GM21723 (cell line): Measurements from ENCODE around the gene ABHD5.
A peak's percentile ranks its signal among the peaks of the same experiment; 100 is the strongest.

Experiments used
- ATAC-seq: cut with Tn5 transposase; IDR thresholded peaks from one replicate; pipeline ENCODE4 v1.9.1; 2021; ENCODE audit warnings: mild to moderate bottlenecking, moderate library complexity; ENCODE audit not compliant: unreplicated experiment

The ABHD5 gene

DNA sequence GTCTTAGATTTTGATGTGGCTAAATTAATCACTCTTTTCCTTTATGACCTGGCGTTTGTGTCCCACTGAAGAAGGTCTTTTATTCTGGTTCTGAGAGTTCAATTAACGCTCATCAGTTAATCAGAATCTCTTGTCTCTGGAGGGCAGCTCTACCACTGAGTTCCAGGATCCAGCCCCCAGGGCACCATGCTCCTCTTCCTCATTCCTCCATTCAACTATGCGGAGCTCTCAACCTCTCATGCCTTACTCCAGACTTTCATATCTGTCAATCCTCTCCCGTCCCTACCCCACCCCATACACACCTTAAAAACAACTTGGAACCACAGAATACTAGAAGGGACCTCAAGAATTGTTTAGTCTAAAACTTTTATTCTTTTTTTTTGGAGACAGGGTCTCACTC lies 4.8 kb upstream of the ABHD5 start:
- ATAC-seq, result no peak

DNA sequence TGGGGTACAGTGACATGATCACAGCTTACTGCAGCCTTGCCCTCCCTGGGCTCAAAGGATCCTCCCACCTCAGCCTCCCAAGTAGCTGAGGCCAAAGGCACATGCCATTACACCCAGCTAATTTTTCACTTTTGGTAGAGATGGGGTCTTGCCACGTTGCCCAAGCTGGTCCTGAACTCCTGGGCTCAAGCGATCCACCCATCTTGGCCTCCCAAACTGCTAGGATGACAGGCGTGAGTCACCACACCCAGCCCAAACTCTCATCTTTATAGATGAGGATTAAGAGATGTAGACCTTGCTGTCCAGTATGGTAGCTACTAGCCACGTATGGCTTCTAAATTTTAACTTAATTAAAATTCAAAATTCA lies 4.4 kb upstream of the ABHD5 start:
- ATAC-seq, result no peak

DNA sequence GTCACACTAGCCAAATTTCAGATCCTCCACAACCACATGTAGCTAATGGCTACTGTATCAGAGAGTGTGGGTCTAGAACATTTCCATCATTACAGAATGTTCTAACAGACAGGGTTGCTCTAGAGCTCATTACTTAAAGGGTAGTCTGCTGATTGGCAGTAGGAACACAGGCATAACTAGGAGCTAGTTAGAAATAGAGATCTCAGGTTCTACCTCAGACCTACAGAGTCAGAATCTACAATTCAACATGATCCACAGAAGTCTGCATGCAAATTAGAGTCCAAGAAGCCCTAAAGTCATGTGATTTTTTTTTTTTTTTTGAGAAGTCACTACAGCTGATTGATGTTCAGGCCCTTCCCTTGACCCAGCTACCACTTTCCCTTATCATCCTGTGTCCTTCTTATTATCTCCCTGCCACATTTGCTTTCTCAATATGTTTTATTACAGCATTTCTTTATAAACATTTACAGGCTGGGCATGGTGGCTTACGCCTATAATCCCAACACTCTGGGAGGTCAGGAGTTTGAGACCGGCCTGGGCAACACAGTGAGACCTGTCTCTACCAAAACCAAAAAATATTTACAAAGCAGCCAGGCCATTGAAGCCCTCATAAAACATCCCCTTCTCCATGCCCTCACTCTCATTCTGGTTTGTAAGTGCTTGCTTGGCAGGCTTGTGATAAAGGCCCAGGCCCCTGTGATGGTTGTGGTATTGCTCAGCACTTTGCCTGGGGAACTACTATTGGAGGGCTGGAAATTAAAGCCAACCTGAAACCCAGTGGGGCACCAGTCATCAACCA lies 3.8 kb upstream of the ABHD5 start:
- no peak for ATAC-seq

DNA sequence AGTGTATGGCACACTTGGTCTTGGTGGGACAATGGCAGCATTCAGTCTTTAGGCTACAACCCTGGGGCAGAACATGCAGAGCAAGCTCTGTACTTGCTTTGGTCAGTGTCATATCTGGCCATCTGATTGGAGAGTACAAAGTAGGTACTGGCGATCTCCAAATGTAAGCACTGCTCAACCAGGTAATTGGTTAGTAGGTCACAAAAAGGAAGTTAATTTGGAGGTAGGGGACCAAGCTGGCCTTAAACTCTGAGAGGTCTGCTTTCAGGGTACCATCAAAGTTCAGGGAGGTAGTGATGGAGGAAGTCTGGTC lies 3.3 kb upstream of the ABHD5 start:
- no peak for ATAC-seq

DNA sequence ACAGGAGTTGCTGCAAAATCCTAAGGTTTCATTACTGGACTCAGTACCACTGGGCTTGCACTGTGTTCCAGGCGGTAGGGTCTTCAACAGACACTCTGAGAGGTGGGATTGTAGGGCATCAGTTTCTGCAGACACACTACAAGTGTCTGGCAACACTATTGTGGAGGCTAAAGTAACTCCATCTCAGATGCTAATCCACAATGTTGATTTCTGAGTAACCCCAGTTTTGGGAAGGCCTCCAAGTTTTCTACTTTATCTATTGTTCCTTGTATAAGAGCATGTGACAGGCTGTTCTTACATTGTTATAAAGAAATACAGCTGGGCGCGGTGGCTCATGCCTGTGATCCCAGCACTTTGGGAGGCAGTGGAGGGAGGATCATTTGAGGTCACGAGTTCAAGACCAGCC lies 2.5 kb upstream of the ABHD5 start:
- no peak for ATAC-seq

DNA sequence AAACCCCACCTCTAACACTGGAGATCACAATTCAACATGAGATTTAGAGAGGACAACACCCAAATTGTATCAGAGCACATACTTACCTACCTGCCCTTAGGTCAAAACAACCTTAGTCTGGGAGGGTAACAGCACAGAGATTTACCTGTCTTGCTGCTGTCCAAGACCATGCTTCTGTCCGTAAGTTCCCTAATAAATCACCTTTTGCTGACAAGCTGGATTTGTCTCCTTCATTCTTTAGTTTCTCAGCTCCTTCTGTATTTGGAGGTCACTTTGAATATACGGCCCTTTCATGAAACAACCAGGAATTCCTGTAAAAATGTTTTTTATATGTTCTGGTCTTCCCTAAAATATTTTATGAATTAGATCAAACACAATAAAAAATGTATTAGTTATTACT lies 1.6 kb upstream of the ABHD5 start:
- no peak for ATAC-seq

DNA sequence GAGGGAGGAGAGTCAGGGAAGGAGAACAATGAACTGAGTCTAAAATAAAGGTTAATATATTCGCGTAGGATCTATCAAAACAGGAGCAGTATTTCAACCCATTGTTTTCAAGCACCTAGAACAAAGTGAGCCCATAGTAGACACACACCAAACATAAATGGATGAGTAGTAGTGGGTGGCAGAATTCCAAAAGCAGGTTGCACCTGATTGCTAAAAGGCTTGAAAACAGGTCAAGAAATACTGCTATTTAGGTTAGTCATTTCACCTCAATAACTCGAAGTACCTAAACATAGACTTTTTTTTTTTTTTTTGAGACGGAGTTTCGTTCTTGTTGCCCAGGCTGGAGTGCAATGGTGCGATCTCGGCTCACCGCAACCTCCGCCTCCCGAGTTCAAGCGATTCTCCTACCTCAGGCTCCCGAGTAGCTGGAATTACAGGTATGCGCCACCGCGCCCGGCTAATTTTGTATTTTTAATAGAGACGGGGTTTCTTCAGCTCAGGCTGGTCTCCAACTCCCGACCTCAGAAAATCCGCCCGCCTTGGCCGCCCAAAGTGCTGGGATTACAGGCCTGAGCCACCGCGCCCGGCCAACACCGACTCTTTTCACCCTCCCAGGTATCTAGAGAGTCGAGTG lies 855 bp upstream of the ABHD5 start:
- ATAC-seq, result no peak

DNA sequence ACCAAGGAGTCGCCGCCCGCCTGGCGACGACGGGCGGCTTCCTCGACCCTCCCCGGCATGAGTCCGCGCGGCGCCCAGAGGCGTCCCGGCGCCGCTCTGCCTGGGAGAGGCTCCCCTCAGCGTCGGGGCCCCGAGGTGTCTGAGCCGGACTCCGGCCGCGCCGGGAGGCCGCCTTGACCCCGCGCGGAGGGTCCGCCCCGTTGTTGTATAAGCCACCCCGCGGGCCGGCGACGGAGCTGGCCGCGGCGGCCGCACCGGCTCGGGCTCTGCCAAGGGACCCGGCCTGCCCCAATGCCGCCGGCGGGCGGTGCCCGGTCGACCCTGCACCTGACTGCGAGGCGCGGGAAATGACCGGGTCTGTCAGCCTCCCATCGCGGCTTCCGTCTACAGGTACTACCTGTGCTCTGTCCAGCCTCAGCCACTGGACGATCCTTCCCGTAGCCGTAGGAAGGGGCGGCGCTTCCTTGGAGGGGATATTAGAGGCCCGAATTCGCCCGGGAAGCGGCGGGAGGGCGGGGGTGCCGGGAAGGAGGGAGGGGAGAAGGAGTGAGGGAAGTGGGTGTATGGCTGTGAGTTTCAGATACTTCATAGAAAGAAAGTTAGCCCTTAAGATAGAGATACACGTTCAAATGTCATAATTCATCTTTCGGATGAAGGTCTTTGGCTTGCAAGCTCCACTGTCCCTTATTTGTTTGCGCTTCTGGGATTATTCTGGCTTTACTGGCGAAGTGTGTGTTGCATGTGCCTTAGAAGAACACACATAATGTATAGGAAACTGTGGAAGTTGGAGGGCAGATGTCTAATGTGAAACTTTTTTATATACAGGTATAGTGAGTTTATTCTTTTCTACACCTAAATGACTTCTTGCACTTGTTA lies 620 bp downstream of the ABHD5 start:
- peak; percentile 47 for ATAC-seq

DNA sequence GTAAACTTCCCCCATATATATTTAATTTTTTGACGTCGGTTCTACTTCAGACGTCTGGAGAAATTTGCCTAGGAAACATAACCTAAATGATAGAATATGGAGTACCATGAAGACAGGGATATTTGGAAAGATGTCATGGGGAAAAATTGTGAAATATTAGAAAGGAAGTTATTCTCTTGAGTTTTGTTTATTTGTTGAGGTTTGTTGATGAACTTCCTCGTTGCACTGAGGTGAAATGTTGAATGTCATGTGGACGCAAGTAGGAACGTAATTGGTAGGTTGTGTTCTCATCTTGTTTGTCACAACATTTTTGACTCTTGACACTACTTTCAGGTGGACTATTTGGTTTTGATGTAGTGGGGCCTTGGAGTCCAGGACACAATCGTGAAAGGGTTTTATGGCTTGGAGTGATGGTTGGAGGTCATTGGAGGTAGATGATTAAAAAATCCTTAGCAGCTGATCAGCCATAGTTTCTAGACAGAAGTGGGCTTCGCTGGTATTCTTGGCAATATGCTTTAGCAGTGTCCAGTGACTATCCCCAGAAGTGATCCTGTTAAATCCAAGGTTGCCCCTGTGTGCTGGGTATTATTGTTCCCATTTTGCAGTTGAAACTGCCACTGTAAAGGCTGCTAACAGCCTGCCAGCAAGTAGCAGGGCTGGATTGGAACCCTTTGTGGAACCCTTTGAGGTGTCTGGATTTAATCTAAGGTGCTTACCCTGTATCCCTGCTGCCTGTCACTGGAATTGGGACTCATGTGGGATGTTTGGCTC lies 1.5 kb downstream of the ABHD5 start:
- no peak for ATAC-seq

DNA sequence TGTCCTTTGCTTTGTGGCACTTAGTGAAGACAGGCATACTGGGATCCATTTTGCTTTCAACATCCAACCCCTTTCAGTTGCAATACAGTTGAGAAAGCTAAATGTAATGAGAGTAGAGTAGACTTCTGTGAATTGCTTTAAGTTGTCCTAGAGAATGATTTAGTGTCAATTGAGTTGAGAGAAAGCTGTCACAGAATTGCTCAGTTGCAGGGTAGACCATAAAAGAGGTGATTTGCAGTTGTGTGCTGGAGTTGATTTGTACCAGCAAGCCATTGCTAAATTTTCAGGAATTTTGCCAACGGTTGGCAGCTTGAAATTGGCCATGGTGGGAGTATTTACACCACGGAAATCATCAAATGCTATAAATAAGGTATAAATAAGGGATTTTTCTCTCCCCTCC lies 2.2 kb downstream of the ABHD5 start:
- no peak for ATAC-seq

DNA sequence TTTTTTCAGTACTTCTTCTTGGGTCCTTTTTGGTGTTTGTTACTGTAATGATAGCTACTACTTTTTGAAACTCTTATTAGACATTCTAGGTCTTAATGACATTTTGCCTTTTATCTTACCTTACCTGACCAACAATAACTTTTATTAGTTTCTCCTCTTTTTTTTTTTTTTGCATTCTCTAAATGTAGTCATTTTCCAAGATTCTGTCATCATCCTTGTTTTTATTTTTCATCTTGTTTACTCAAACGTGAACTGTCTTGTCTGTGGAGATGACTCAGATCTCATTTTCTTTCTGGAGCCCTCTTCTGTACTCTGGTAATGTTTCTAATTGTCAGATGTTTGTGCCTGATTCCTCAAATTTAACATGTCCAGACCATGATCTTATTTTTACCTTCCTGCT lies 2.9 kb downstream of the ABHD5 start:
- ATAC-seq, result no peak

DNA sequence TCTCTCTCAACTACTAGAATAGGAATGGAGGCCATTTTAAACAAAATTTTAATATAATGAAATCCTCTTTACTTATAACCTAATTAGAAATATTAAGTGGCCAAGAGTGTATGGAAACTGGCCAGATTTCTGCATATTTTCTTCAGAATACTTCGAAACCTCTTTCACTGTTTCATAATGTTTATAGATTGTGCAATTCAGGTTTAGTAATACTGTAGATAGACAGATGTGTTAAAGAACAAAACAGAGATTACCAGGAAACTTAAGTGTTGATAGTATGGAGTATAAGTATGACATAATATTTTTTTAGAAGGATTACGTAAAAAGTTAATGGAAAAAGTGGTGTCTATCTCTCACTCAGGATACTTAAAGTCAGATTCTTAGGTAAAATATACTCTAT lies 4.7 kb downstream of the ABHD5 start:
- no peak for ATAC-seq

DNA sequence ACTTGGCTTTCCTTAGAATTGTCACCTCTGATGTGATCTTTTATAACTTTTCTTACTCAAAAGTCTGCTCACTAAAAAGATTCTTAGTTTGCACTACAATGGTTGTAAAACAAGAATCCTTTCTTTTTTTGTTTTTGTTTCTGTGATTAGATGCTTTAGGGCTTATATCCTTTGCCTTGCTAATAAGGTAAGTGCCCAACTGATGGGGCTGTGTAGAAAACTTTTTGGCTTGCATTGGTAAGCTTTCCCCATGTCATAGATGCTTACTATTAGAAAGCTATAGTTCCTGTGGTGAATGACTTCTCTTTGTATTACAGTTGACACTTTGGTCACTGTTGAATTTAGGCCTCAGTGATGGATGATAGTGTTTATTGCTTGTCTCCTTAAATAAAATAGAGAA lies 5.1 kb downstream of the ABHD5 start:
- ATAC-seq, result no peak

DNA sequence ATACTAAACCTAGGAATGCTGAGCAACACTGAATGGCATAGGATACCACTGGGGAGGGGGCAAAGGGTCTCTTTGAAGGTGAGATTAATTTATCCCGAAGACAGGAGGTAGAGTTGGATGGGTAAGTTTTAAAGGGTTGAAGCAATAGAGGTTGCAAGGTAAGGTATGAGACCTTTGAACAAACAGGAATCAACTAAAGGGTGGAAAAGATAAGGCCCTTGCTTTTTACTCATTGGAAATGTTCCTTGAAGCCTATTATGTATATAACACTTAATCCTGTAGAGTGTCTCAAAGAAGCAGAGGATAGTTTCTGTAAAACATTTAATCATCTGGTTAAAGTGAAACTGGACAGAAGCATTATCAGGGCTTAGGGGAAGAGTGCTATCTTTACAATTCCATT lies 5.7 kb downstream of the ABHD5 start:
- no peak for ATAC-seq

DNA sequence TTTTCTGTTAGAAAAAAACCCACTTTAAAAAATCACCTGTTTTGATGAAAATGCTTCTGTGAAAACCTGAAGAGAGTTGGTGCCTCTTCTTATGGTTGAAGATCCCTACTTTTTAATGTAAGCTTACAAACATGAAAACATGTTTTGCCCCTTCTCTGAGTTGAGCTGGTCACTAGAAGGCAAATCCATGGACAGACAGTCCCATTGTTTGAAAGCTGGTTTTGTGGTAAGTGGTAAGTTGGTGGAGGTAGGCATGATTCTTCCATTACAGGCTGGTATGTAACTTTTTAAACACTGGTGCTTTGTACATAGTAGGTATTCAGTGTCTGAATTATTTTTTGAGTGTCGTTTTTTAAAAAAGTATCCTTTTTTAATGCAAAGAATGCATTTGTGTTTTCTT lies 6.1 kb downstream of the ABHD5 start:
- no peak for ATAC-seq

DNA sequence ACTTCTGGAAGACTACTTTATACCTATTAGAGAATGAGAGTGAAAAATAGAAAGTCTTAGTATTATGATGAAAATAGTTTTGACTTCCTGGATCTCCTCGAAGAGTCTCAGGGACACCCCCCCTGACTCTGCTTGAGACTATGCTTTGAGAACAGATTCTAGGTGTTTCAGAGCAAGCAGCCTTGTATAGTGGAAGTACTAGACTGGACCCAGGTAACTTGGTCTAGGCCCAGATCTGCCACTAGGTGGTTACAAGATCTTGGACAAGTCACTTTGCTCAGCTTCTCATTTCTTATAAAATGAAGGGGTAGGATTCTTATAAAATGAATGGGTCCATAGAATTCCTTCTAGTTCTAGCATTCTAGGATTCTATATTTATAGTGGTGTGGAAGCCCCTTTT lies 9.1 kb downstream of the ABHD5 start:
- peak; percentile 87 for ATAC-seq

DNA sequence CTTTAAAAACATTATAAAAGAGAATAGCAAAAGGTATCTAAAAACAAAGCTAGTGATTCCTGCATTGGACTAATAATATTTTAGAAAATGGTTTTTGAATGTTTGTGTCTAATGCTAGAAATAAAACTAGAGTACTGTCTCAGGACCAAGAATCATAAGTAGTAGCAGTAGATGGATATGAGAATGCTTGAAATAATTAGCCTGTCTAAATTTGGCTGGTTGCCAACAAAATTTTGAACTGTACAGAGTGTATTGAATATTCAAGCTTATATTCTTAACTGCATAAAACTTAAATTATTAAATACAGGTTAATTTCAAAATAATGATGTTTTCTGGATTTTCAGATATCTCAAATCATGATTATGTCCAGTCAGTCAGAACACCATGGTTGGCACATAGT lies 14.0 kb downstream of the ABHD5 start:
- no peak for ATAC-seq

DNA sequence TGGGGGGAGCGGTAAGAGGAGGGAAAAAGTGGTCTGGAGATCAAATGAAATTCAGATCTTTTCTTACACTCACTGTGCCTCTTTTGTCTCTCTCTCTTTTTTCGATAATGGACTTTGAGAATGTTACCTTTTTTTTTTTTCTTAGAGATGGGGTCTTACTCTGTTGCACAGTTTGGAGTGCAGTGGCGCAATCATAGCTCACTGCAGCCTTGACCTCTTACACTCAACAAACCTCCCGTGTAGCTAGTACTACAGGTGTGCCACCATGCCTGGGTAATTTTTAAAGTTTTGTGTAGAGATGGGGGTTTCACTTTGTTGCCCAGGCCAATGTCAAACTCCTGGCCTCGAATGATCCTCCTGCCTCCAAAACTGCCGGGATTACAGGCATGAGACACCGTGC lies 15.6 kb downstream of the ABHD5 start:
- ATAC-seq, result no peak

DNA sequence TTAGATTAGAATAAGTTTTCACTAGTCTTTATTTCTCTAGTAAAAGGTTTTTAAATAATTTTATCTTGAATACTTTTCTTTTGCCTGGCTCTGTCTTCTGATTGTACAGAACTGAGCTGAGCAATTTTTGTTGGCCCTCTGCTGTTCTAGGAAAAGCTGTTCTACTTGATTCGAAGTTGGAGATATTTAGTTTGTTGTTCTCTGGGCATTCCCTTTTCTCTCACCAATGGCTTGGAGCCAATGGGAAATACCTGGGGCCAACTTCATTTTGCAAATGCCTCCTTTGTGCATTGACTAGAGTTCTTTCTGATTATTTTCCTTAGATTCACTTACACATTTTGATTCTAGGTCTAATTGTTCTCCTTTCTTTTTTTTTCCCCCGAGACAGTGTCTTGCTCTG lies 16.5 kb downstream of the ABHD5 start:
- ATAC-seq, result no peak

DNA sequence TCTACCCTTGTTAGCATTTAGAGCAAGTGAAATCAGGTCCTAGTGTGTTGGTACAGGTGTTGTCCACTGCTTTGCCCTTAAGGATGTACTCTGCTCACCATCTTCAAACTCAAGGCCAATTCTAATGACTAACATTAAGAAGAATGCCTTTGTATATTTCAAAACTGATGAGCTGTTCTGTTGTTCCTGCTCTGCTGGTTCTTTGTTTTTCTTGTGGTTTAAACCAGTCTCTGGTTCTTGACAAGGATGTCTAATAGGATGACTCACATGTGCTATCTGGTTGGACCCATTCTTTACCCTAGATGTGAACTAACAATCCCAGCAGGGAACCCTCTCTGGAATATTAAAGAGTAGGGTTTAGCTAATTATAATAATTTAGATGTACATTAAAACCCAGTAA lies 17.3 kb downstream of the ABHD5 start:
- no peak for ATAC-seq

DNA sequence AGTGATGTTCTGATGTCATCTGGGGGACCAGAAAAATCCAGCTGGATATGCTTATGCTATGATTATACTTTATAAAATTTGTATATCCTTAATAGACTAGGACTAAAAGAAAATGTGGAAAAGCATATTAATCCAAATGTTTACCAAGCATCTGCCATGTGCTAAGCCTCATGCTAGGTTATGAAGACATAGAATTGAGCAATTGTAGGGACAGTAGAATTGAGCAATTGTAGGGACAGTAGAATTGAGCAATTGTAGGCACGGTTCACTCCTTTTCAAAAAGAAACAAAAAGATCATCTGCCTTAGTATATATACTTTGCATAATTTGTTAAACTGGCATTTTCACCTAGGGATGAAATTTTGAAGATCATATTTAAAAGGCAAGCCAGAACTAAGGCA lies 18.3 kb downstream of the ABHD5 start:
- ATAC-seq, result no peak
